Mesendoderm (in vitro differentiated cells): Measurements from ENCODE around the gene FSD2.

Source experiments
- DNase-seq: peaks from one replicate; pipeline ENCODE4 v3.0.0; 2013
- H2AK5ac ChIP-seq: 2 replicates; pipeline ENCODE4 v1.6.1; 2013; ENCODE audit warnings: low read length, inconsistent platforms
- H2BK120ac ChIP-seq: 2 replicates; pipeline ENCODE4 v1.6.1; 2013; ENCODE audit warnings: low read depth, mild to moderate bottlenecking, low read length, moderate library complexity, mixed read lengths
- H2BK15ac ChIP-seq: replicated peaks from 2 replicates; pipeline ENCODE4 v1.6.1; 2013; ENCODE audit warnings: low read depth, mild to moderate bottlenecking, moderate library complexity
- H2BK5ac ChIP-seq: 2 replicates; pipeline ENCODE4 v1.6.1; 2013; ENCODE audit warnings: low read length, inconsistent platforms
- H3K18ac ChIP-seq: 2 replicates; pipeline ENCODE4 v1.6.1; 2013; ENCODE audit warnings: mild to moderate bottlenecking, low read length, mixed read lengths
- H3K23ac ChIP-seq: one replicate; pipeline ENCODE4 v1.6.1; 2013; ENCODE audit warnings: low read length
- H3K27ac ChIP-seq: 2 replicates; pipeline ENCODE4 v1.5.1; 2013; ENCODE audit warnings: low read depth, mild to moderate bottlenecking, inconsistent platforms, low read length, moderate library complexity
- H3K27me3 ChIP-seq: 2 replicates; pipeline ENCODE4 v1.6.1; 2013; ENCODE audit warnings: low read length, control low read depth, mild to moderate bottlenecking, inconsistent platforms; ENCODE audit not compliant: insufficient read depth, poor library complexity
- H3K36me3 ChIP-seq: 2 replicates; pipeline ENCODE4 v1.6.1; 2013; ENCODE audit warnings: low read length, inconsistent platforms; ENCODE audit not compliant: control insufficient read depth, insufficient read depth
- H3K4ac ChIP-seq: one replicate; pipeline ENCODE4 v1.6.1; 2013; ENCODE audit warnings: low read depth, mild to moderate bottlenecking, low read length, moderate library complexity
- H3K4me1 ChIP-seq: 2 replicates; pipeline ENCODE4 v1.6.1; 2013; ENCODE audit warnings: low read depth, low read length, inconsistent platforms; ENCODE audit not compliant: control insufficient read depth
- H3K4me2 ChIP-seq: 2 replicates; pipeline ENCODE4 v1.6.1; 2013; ENCODE audit warnings: low read length
- H3K4me3 ChIP-seq: 2 replicates; pipeline ENCODE4 v1.5.1; 2013; ENCODE audit warnings: mild to moderate bottlenecking, low read length
- H3K56ac ChIP-seq: one replicate; pipeline ENCODE4 v1.6.1; 2013; ENCODE audit warnings: low read length
- H3K79me1 ChIP-seq: 2 replicates; pipeline ENCODE4 v1.6.1; 2013; ENCODE audit warnings: low read length, inconsistent platforms
- H3K79me2 ChIP-seq: 2 replicates; pipeline ENCODE4 v1.6.1; 2013; ENCODE audit warnings: mild to moderate bottlenecking, low read length; ENCODE audit not compliant: control insufficient read depth, insufficient read depth
- H3K9ac ChIP-seq: 2 replicates; pipeline ENCODE4 v1.6.1; 2013; ENCODE audit warnings: low read length, inconsistent platforms
- H4K5ac ChIP-seq: one replicate; pipeline ENCODE4 v1.6.1; 2013; ENCODE audit warnings: low read length
- H4K8ac ChIP-seq: one replicate; pipeline ENCODE4 v1.6.1; 2013; ENCODE audit warnings: low read depth, mild to moderate bottlenecking, control low read depth, low read length, moderate library complexity
- WGBS: extraction: QIAGEN DNeasy Blood & Tissue Kit; methylation state at CpG from one replicate; pipeline ENCODE4 v1.1.7; 2013; ENCODE audit warnings: low lambda C conversion rate, missing lambda C conversion rate; ENCODE audit not compliant: insufficient coverage; ENCODE audit errors: extremely low coverage; 5-methylcytosine and 5-hydroxymethylcytosine counted together

FSD2 gene

DNA sequence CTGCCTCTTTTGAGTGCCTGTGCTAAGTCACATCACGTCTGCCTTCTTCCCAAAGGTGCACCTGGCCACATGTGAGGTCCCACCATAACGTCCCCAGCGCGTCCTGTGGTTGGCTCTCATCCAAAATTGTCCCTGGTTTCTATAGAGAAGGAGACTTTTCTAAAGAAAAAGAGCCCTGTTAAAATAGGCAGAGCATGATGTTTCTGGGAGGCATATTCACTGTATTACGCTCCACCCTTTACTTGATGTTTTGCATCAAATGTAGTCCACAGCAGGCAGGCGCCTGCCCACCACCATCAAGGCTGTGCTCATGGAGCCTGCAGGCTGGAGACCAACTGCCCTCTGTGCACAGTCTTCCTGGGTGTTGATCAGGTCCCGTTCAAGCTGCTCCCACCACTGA lies 39.8 kb upstream of the FSD2 start:
- DNase-seq = no peak
- Histone ChIP-seq H3K4me1 (peaks cover 4% of the 10 kb centered on the region), H3K4ac (no peak overlapping the region), H2BK15ac (no peak overlapping the region), H3K18ac (no peak overlapping the region), H3K27me3 (no peaks in the 10 kb centered on the region), H2BK120ac (no peak overlapping the region), H4K8ac (no peak overlapping the region), H3K79me2 (no peaks in the 10 kb centered on the region), H3K23ac (no peak overlapping the region), H3K27ac (no peak overlapping the region), H2BK5ac (no peak overlapping the region), H2AK5ac (no peak overlapping the region), H3K79me1 (no peaks in the 10 kb centered on the region), H3K56ac (no peak overlapping the region), H3K4me3 (no peak overlapping the region), H3K36me3 (no peaks in the 10 kb centered on the region), H4K5ac (no peak overlapping the region), H3K4me2 (no peak overlapping the region), H3K9ac (no peak overlapping the region)
- no CpG with 5 or more reads among the region's 7 CpGs for WGBS

DNA sequence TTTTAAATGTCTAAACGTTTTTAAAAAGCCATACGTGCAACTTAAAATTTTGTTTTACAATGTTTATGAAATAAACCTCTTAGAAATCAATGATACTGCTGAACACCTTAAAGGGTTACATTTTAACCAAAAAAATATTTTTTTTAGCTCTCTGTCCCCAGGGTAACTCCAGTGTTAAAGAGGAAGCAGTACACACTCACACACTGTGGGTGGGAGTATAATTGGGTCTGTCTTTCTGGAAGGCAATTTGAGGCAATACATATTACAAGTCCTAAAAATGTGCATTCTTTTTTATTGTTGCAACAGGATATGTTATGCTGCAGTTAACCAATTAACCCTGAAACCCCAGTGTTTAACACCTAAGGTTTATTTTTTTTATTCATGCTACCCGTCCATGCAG lies 37.7 kb upstream of the FSD2 start:
- no peak overlapping the region for H2BK15ac ChIP-seq
- no peak overlapping the region for H4K5ac ChIP-seq
- H3K23ac ChIP-seq = no peak overlapping the region
- H3K4me1 ChIP-seq = no peaks in the 10 kb centered on the region
- H3K9ac ChIP-seq = no peak overlapping the region
- no peak overlapping the region for H2BK120ac ChIP-seq
- no peak overlapping the region for H3K4me3 ChIP-seq
- no peak overlapping the region for H3K56ac ChIP-seq
- H3K18ac ChIP-seq = no peak overlapping the region
- no peak overlapping the region for H2AK5ac ChIP-seq
- no CpG with 5 or more reads among the region's 3 CpGs for WGBS
- no peak overlapping the region for H3K4ac ChIP-seq
- H3K27ac ChIP-seq = no peak overlapping the region
- no peak for DNase-seq
- no peaks in the 10 kb centered on the region for H3K36me3 ChIP-seq
- no peaks in the 10 kb centered on the region for H3K27me3 ChIP-seq
- no peaks in the 10 kb centered on the region for H3K79me2 ChIP-seq
- H2BK5ac ChIP-seq = no peak overlapping the region
- no peak overlapping the region for H4K8ac ChIP-seq
- H3K4me2 ChIP-seq = no peak overlapping the region
- H3K79me1 ChIP-seq = no peaks in the 10 kb centered on the region

- Histone ChIP-seq H3K56ac (no peak overlapping the region), H3K4me2 (no peak overlapping the region), H4K8ac (no peak overlapping the region), H3K79me2 (no peaks in the 10 kb centered on the region), H2BK120ac (no peak overlapping the region), H3K27ac (no peak overlapping the region), H3K36me3 (no peaks in the 10 kb centered on the region), H3K18ac (no peak overlapping the region), H3K23ac (no peak overlapping the region), H3K4me3 (no peak overlapping the region), H4K5ac (no peak overlapping the region), H2BK15ac (no peak overlapping the region), H2AK5ac (no peak overlapping the region), H2BK5ac (no peak overlapping the region), H3K9ac (no peak overlapping the region), H3K4ac (no peak overlapping the region), H3K4me1 (no peaks in the 10 kb centered on the region), H3K79me1 (no peaks in the 10 kb centered on the region), H3K27me3 (no peaks in the 10 kb centered on the region)
- DNase-seq = no peak
- no CpG with 5 or more reads among the region's 4 CpGs for WGBS
These were observed 34.3 kb upstream of the FSD2 start for GRCh38 chr15:82840166-82840565.

DNA sequence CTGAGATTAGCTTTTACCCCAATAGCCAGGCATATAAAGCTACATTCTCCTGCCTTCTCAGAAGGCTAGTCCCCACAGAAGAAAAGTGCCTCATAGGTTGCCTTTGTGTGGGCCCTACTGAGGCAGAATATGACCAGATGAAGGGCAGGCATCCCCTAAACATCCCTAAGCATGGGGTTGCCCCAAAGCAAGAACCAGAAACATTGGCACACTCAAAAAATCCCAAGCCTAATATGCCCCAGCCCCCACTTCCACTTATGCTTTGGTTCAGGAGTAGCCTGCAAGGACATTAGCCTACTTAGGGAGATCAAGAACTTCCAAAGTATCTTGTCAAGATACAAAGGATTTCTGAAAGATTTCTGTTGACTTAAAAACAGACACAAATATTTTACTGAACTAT lies 33.3 kb upstream of the FSD2 start:
- Histone ChIP-seq H3K36me3 (peaks cover 2% of the 10 kb centered on the region), H2BK5ac (no peak overlapping the region), H3K4me1 (no peaks in the 10 kb centered on the region), H2BK15ac (no peak overlapping the region), H4K8ac (no peak overlapping the region), H3K27me3 (no peaks in the 10 kb centered on the region), H3K4me3 (no peak overlapping the region), H3K4ac (no peak overlapping the region), H3K56ac (no peak overlapping the region), H3K23ac (no peak overlapping the region), H2AK5ac (no peak overlapping the region), H3K9ac (no peak overlapping the region), H2BK120ac (no peak overlapping the region), H3K79me2 (no peaks in the 10 kb centered on the region), H3K27ac (no peak overlapping the region), H4K5ac (no peak overlapping the region), H3K79me1 (no peaks in the 10 kb centered on the region), H3K18ac (no peak overlapping the region), H3K4me2 (no peak overlapping the region)
- DNase-seq = no peak

DNA sequence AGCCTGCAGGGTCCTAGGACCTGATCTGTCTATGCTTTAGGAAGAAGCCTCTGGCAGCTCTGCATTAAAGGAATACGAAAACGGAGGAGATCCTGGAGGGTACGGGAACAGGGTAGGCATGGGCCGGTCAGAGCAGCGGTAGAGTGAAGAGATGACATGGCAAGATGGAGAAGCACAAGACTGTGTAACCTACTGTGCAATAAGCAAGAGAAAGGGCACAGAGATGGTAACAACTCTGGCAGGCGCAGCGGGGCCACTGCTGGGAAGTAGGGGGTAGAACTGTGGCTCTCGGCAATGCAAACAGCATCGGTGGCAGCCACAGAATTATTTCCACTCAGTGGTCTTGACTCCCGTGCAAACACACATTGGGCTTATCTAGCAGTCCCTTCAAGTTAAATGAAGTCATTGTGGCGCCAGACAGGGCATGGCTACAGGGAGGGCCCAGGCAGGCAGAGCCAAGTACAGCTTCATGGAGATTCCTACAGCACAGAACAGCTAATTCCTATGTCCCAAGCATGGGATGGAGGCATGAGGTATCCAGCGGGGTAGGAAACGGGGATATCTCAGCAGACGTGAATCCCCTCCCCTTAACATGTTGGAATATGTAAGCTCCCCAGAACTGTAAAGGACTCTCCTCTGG lies 32.3 kb upstream of the FSD2 start:
- no peaks in the 10 kb centered on the region for H3K27me3 ChIP-seq
- no peak overlapping the region for H4K8ac ChIP-seq
- no peaks in the 10 kb centered on the region for H3K4me1 ChIP-seq
- H4K5ac ChIP-seq = no peak overlapping the region
- H2AK5ac ChIP-seq = no peak overlapping the region
- H3K9ac ChIP-seq = no peak overlapping the region
- H3K4me3 ChIP-seq = no peak overlapping the region
- H3K18ac ChIP-seq = no peak overlapping the region
- H2BK15ac ChIP-seq = no peak overlapping the region
- DNase-seq = no peak
- no peaks in the 10 kb centered on the region for H3K79me1 ChIP-seq
- no peak overlapping the region for H2BK120ac ChIP-seq
- whole genome bisulfite sequencing = no CpG with 5 or more reads among the region's 14 CpGs
- H2BK5ac ChIP-seq = no peak overlapping the region
- H3K23ac ChIP-seq = no peak overlapping the region
- peaks cover 2% of the 10 kb centered on the region for H3K36me3 ChIP-seq
- no peak overlapping the region for H3K27ac ChIP-seq
- no peak overlapping the region for H3K4me2 ChIP-seq
- no peak overlapping the region for H3K56ac ChIP-seq
- no peaks in the 10 kb centered on the region for H3K79me2 ChIP-seq
- H3K4ac ChIP-seq = no peak overlapping the region

GRCh38 chr15:82835391-82835917 lies 29.6 kb upstream of the FSD2 start:
- Histone ChIP-seq H2BK120ac (no peak overlapping the region), H3K79me2 (no peaks in the 10 kb centered on the region), H3K18ac (no peak overlapping the region), H4K8ac (no peak overlapping the region), H3K4me1 (no peaks in the 10 kb centered on the region), H4K5ac (no peak overlapping the region), H3K9ac (no peak overlapping the region), H2AK5ac (no peak overlapping the region), H3K4me3 (no peak overlapping the region), H3K56ac (no peak overlapping the region), H3K4ac (no peak overlapping the region), H2BK5ac (no peak overlapping the region), H3K36me3 (peaks cover 4% of the 10 kb centered on the region), H3K4me2 (no peak overlapping the region), H2BK15ac (no peak overlapping the region), H3K23ac (no peak overlapping the region), H3K27ac (no peak overlapping the region), H3K79me1 (no peaks in the 10 kb centered on the region), H3K27me3 (no peaks in the 10 kb centered on the region)
- no peak for DNase-seq
- WGBS = no CpG with 5 or more reads among the region's 7 CpGs
